Measurements from ENCODE around the gene MBD5.

Gene MBD5

DNA sequence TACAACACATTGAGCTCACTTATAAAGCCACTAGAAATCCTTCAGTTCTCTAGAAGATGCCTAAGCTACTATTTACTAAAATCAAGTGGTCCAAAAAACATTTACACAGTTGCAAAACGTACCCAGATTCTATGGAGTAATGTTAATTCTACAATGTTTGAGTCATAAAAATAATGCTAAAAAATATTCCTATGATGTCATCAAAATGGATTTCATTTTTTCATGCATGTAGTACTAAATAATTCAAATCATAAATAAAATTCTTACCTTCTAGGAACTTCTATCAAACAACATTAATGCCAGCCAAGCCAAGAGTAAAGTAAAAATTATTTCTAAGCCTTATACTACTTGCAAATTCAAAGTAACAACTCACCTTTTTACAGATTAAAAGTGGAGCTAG lies 454.7 kb downstream of the MBD5 start:
- no peak overlapping the region for H3K4me3 ChIP-seq (ENCODE audit: low read depth, low read length)
- TF ChIP-seq, protein P1, sequence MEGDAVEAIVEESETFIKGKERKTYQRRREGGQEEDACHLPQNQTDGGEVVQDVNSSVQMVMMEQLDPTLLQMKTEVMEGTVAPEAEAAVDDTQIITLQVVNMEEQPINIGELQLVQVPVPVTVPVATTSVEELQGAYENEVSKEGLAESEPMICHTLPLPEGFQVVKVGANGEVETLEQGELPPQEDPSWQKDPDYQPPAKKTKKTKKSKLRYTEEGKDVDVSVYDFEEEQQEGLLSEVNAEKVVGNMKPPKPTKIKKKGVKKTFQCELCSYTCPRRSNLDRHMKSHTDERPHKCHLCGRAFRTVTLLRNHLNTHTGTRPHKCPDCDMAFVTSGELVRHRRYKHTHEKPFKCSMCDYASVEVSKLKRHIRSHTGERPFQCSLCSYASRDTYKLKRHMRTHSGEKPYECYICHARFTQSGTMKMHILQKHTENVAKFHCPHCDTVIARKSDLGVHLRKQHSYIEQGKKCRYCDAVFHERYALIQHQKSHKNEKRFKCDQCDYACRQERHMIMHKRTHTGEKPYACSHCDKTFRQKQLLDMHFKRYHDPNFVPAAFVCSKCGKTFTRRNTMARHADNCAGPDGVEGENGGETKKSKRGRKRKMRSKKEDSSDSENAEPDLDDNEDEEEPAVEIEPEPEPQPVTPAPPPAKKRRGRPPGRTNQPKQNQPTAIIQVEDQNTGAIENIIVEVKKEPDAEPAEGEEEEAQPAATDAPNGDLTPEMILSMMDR (IDR thresholded peaks at IDR 0.05; ENCODE audit: control insufficient read depth, extremely low read depth, insufficient read depth), result no peak
- DNase-seq (ENCODE audit: low read depth), result no peak

DNA sequence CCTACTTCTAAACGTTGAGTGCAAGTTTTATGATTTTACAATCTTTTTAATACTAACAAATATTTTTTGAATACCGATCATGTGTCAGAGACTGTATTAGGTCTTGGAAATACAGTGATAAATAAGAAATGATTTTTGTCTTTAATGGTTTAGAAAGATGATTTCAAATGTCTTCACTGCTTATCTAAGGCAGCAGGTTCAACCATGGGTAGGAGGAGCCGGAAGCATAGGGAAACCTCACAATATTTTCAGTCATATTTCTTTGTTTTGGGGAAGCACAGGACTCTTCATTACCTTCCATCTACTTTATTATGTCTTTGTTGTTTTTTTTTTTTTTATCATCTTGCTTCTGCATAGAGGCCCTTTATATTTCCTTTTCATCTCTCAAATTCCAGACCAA lies 458.5 kb downstream of the MBD5 start:
- H3K4me3 ChIP-seq (ENCODE audit: low read depth, low read length), result no peak overlapping the region
- DNase-seq (ENCODE audit: low read depth), result no peak
- TF ChIP-seq, protein P1 (IDR thresholded peaks at IDR 0.05; ENCODE audit: control insufficient read depth, extremely low read depth, insufficient read depth), result no peak

DNA sequence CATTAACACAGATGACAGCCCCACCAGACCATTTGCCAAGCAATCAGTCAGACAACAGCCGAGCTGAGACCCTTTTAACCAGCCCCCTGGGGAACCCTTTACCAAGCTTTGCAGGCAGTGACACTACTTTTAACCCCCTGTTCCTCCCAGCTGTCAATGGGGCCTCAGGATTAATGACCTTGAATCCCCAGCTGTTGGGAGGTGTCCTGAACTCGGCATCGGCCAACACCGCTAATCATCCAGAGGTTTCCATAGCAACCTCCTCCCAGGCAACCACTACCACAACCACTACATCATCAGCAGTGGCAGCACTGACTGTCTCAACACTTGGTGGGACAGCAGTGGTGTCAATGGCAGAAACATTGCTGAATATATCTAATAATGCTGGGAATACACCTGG lies 462.8 kb downstream of the MBD5 start:
- TF ChIP-seq, protein P1 (IDR thresholded peaks at IDR 0.05; ENCODE audit: control insufficient read depth, extremely low read depth, insufficient read depth), result no peak
- no peak for DNase-seq (ENCODE audit: low read depth)
- H3K4me3 ChIP-seq (ENCODE audit: low read depth, low read length), result no peak overlapping the region

DNA sequence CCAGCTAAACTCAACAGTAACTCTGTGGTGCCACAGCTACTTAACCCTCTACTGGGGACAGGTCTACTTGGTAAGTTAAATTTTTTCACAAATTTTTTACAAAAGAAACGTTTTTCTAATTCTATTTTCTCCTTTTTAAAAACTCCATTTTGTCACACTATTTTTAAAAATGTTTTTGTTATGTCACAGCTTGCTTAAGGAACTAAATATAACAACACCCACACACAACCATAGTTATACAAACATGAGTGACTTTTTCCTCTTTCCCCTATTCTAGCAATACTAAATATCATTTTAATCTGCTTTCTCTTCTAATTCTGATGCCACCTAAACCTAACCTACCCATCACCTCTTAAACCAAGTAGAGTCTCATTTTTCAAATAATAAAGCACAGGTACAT lies 463.2 kb downstream of the MBD5 start:
- H3K4me3 ChIP-seq (ENCODE audit: low read depth, low read length), result no peak overlapping the region
- DNase-seq (ENCODE audit: low read depth), result no peak
- TF ChIP-seq, protein P1 (IDR thresholded peaks at IDR 0.05; ENCODE audit: control insufficient read depth, extremely low read depth, insufficient read depth), result no peak

DNA sequence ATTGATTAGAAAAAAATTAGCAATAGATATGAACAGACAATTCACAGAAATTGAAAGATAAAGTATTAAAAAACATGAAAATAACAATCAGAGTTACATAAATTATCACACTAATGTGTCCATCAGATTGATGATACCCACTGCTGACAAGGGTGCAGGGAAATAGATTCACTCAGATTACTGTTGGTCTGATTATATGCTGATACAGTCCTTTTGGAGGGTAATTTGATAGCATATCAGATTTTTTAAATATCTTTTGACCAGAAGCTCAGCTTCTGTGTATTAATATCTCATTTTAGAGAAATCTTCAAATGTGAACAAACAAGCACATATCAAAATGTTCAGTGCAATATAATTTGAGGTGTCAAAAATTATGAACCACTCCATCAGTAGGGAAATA lies 465.8 kb downstream of the MBD5 start:
- DNase-seq (ENCODE audit: low read depth), result no peak
- no peak overlapping the region for H3K4me3 ChIP-seq (ENCODE audit: low read depth, low read length)
- TF ChIP-seq, protein P1 (IDR thresholded peaks at IDR 0.05; ENCODE audit: control insufficient read depth, extremely low read depth, insufficient read depth), result no peak

DNA sequence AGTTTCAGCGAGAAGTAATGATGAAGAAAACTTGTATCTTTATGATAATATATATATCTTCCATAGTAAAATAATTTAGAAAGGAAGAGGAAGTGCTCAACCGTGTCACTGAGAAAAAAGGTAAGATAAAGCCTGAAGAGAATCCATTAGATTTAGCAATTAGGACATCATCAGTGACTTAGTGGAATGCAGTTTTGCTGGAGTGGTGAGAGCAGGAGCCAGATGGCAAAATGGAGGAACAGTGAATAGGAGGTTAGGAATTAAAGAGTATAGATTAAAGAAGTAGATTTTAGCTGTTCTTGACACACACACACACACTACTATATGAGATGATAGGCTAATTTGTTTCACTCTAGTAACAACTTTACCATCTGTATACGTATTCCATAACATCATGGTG lies 466.5 kb downstream of the MBD5 start:
- DNase-seq (ENCODE audit: low read depth), result no peak
- no peak overlapping the region for H3K4me3 ChIP-seq (ENCODE audit: low read depth, low read length)
- TF ChIP-seq, protein P1 (IDR thresholded peaks at IDR 0.05; ENCODE audit: control insufficient read depth, extremely low read depth, insufficient read depth), result no peak

DNA sequence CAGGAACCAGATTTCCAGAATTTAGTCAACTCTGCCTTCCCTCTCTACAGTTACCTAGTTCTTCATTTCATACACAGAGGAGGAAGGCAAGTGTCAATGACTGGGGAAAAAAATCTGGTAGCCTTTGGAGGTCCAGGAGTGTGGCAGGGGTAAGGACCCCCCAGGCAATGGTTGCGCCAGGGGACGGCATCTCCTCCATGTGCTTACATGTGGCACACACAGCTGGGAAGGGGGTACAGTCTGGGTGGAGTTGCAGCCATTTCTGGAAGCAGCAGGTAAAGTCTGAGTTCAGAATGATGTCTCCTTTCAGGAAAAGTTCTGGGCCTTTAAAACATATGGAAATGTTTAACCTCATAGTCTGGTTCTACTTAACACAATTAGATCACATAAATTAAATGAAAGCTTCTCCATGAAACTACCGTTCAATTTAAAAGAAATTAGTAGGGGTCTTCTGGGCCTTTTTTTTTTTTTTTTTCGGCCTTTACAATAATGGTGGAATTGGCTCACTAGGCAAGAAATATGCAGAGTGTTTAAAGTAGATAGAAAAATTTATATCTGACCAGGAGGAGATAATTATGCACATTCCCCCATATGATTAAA lies 470.0 kb downstream of the MBD5 start:
- H3K4me3 ChIP-seq (ENCODE audit: low read depth, low read length), result no peak overlapping the region
- TF ChIP-seq, protein P1 (IDR thresholded peaks at IDR 0.05; ENCODE audit: control insufficient read depth, extremely low read depth, insufficient read depth), result no peak
- DNase-seq (ENCODE audit: low read depth), result no peak

Data from LNCaP clone FGC (cell line).